ENCODE measurements around the gene U2AF1. TPM values are rescaled to one million over a fixed set of nuclear protein-coding genes. Genes with fewer than 3 reads are reported as not detected.
"Not testable (repeated sequence)": the region's sequence is repeated elsewhere in the genome, so short reads cannot be mapped to it uniquely, and the experiment has no call there.

The U2AF1 gene
- total RNA-seq, 1 experiment from 2014 or later: 51.9 TPM

GRCh38 chr21:43101000-43101399, 6.4 kb downstream of the U2AF1 start:
- H2AFZ ChIP-seq (ENCODE audit: low read length); H3K4me2 ChIP-seq (ENCODE audit: insufficient read depth, insufficient read length, low read length); H2AK5ac ChIP-seq (ENCODE audit: insufficient read length, low read length); H3K9ac ChIP-seq (ENCODE audit: extremely low read depth, insufficient read length, low read length); H4K5ac ChIP-seq (ENCODE audit: insufficient read length, low read depth, low read length); H3K79me1 ChIP-seq (ENCODE audit: insufficient read depth, low read depth, low read length, poor library complexity, severe bottlenecking); H3K14ac ChIP-seq (ENCODE audit: insufficient read depth, low read length); H4K91ac ChIP-seq (ENCODE audit: insufficient read length, low read depth, low read length); H4K20me1 ChIP-seq (ENCODE audit: control insufficient read depth, insufficient read depth, insufficient read length); H3K56ac ChIP-seq (ENCODE audit: insufficient read length, low read depth, low read length); H3K23me2 ChIP-seq (ENCODE audit: insufficient read length, low read depth, low read length, poor library complexity, severe bottlenecking); H3T11ph ChIP-seq (ENCODE audit: low read length); H3K9me3 Mint-ChIP-seq; H3K27me3 Mint-ChIP-seq (ENCODE audit: low read depth); H2BK15ac ChIP-seq (ENCODE audit: low read depth, low read length); H4K8ac ChIP-seq (replicated peaks; ENCODE audit: insufficient read length, low read depth, low read length); H3K36me3 Mint-ChIP-seq (ENCODE audit: insufficient read depth in 1 of 3, low read depth in 3 of 3); H3K4me1 Mint-ChIP-seq; DNase-seq; H3K27ac ChIP-seq (ENCODE audit: insufficient read length, low read depth, low read length); H3K27me3 ChIP-seq (ENCODE audit: insufficient read depth, low read length); H2BK12ac ChIP-seq (ENCODE audit: insufficient read length, low read depth, low read length); H3K23ac ChIP-seq (ENCODE audit: insufficient read length, low read depth, low read length); H3K9me3 ChIP-seq (ENCODE audit: control insufficient read depth, low read depth, low read length); H3K79me2 ChIP-seq (ENCODE audit: insufficient read depth, low read length); H2BK20ac ChIP-seq (ENCODE audit: low read depth, low read length, poor library complexity, severe bottlenecking); H2BK5ac ChIP-seq (ENCODE audit: insufficient read length, low read length); H3K27ac Mint-ChIP-seq; H2BK120ac ChIP-seq (ENCODE audit: low read depth, low read length, poor library complexity, severe bottlenecking); H3K4me3 Mint-ChIP-seq; H3K4ac ChIP-seq (ENCODE audit: low read depth, low read length); H3K4me1 ChIP-seq (ENCODE audit: insufficient read depth, low read length); H3K18ac ChIP-seq (ENCODE audit: insufficient read length, low read depth, low read length): not testable (repeated sequence)
- no CpG with 5 or more reads among the region's 7 CpGs for WGBS (ENCODE audit: extremely low coverage, insufficient read length, low lambda C conversion rate)

GRCh38 chr21:43091979-43092614, 15.3 kb downstream of the U2AF1 start:
- H2BK12ac ChIP-seq (ENCODE audit: insufficient read length, low read depth, low read length); H3K18ac ChIP-seq (ENCODE audit: insufficient read length, low read depth, low read length); H2BK120ac ChIP-seq (ENCODE audit: low read depth, low read length, poor library complexity, severe bottlenecking); H4K5ac ChIP-seq (ENCODE audit: insufficient read length, low read depth, low read length); H3K27me3 Mint-ChIP-seq (ENCODE audit: low read depth); H3K9me3 Mint-ChIP-seq; H2BK5ac ChIP-seq (ENCODE audit: insufficient read length, low read length); H3K9ac ChIP-seq (ENCODE audit: extremely low read depth, insufficient read length, low read length); H4K20me1 ChIP-seq (ENCODE audit: control insufficient read depth, insufficient read depth, insufficient read length); H3K27me3 ChIP-seq (ENCODE audit: insufficient read depth, low read length); H3K27ac ChIP-seq (ENCODE audit: insufficient read length, low read depth, low read length); H3K23me2 ChIP-seq (ENCODE audit: insufficient read length, low read depth, low read length, poor library complexity, severe bottlenecking); H3K36me3 Mint-ChIP-seq (ENCODE audit: insufficient read depth in 1 of 3, low read depth in 3 of 3); H3K4me1 ChIP-seq (ENCODE audit: insufficient read depth, low read length); H4K8ac ChIP-seq (replicated peaks; ENCODE audit: insufficient read length, low read depth, low read length); H3K79me2 ChIP-seq (ENCODE audit: insufficient read depth, low read length); H3K4me3 Mint-ChIP-seq; H3T11ph ChIP-seq (ENCODE audit: low read length); DNase-seq; H2BK15ac ChIP-seq (ENCODE audit: low read depth, low read length); H3K4me1 Mint-ChIP-seq; H4K91ac ChIP-seq (ENCODE audit: insufficient read length, low read depth, low read length); H3K4ac ChIP-seq (ENCODE audit: low read depth, low read length); H3K27ac Mint-ChIP-seq; H3K23ac ChIP-seq (ENCODE audit: insufficient read length, low read depth, low read length); H2AFZ ChIP-seq (ENCODE audit: low read length); H3K79me1 ChIP-seq (ENCODE audit: insufficient read depth, low read depth, low read length, poor library complexity, severe bottlenecking); H3K4me2 ChIP-seq (ENCODE audit: insufficient read depth, insufficient read length, low read length); H2AK5ac ChIP-seq (ENCODE audit: insufficient read length, low read length); H3K9me3 ChIP-seq (ENCODE audit: control insufficient read depth, low read depth, low read length); H3K14ac ChIP-seq (ENCODE audit: insufficient read depth, low read length); H2BK20ac ChIP-seq (ENCODE audit: low read depth, low read length, poor library complexity, severe bottlenecking); H3K56ac ChIP-seq (ENCODE audit: insufficient read length, low read depth, low read length): not testable (repeated sequence)
- no CpG with 5 or more reads among the region's 16 CpGs for WGBS (ENCODE audit: extremely low coverage, insufficient read length, low lambda C conversion rate)
